Endodermal cell (in vitro differentiated cells): ENCODE data around the gene DEPDC1B. TPM values are rescaled to one million over a fixed set of nuclear protein-coding genes. Genes with fewer than 3 reads are reported as not detected.
"Not testable (repeated sequence)": the region's sequence is repeated elsewhere in the genome, so short reads cannot be mapped to it uniquely, and the experiment has no call there.

Experiments used
- DNase-seq: peaks from one replicate; pipeline ENCODE4 v3.0.0-alpha.2; 2017
- H3K27ac ChIP-seq: 2 replicates; pipeline ENCODE4 v1.5.1; 2013; ENCODE audit warnings: mild to moderate bottlenecking, low read depth, low read length, moderate library complexity
- H3K27me3 ChIP-seq: 2 replicates; pipeline ENCODE4 v1.6.1; 2013; ENCODE audit warnings: mild to moderate bottlenecking, low read length, moderate library complexity; ENCODE audit not compliant: insufficient read depth, control insufficient read depth, poor library complexity, severe bottlenecking
- H3K36me3 ChIP-seq: 2 replicates; pipeline ENCODE4 v1.7.0; 2013; ENCODE audit warnings: mild to moderate bottlenecking, low read length, moderate library complexity; ENCODE audit not compliant: control insufficient read depth, insufficient read depth
- H3K4me1 ChIP-seq: one replicate; pipeline ENCODE4 v1.7.0; 2013; ENCODE audit warnings: low read length; ENCODE audit not compliant: control insufficient read depth, insufficient read depth
- H3K4me3 ChIP-seq: 2 replicates; pipeline ENCODE4 v1.5.1; 2013; ENCODE audit warnings: mild to moderate bottlenecking, low read length, moderate library complexity
- H3K9ac ChIP-seq: 2 replicates; pipeline ENCODE4 v1.6.1; 2013; ENCODE audit warnings: mild to moderate bottlenecking, low read length, moderate library complexity; ENCODE audit not compliant: poor library complexity, severe bottlenecking; ENCODE audit errors: extremely low read depth
- H3K9me3 ChIP-seq: 2 replicates; pipeline ENCODE4 v1.6.1; 2013; ENCODE audit warnings: mild to moderate bottlenecking, low read length, moderate library complexity; ENCODE audit not compliant: control insufficient read depth
- H3K27ac Mint-ChIP-seq: 2 replicates; pipeline ENCODE4 v1.8.0; 2020; ENCODE audit warnings: mixed read lengths
- H3K27me3 Mint-ChIP-seq: 2 replicates; pipeline ENCODE4 v1.8.0; 2021; ENCODE audit warnings: mild to moderate bottlenecking, mixed read lengths; ENCODE audit not compliant: insufficient read depth
- H3K36me3 Mint-ChIP-seq: 2 replicates; pipeline ENCODE4 v1.8.0; 2020; ENCODE audit warnings: low read depth, mixed read lengths
- H3K4me1 Mint-ChIP-seq: 2 replicates; pipeline ENCODE4 v1.8.0; 2020; ENCODE audit warnings: mixed read lengths
- H3K4me3 Mint-ChIP-seq: 2 replicates; pipeline ENCODE4 v1.8.0; 2020; ENCODE audit warnings: mild to moderate bottlenecking, moderate library complexity, mixed read lengths
- H3K9me3 Mint-ChIP-seq: 2 replicates; pipeline ENCODE4 v1.8.0; 2020; ENCODE audit warnings: mild to moderate bottlenecking, mixed read lengths
- WGBS, 2 experiments: methylation state at CpG; one replicate each; pipeline versions ENCODE4 v1.1.5 to v1.1.7; 2013; ENCODE audit warnings: missing lambda C conversion rate in 2 of 2, mixed read lengths in 1 of 2; ENCODE audit not compliant: insufficient coverage in 1 of 2, insufficient read length in 1 of 2; 5-methylcytosine and 5-hydroxymethylcytosine counted together
- total RNA-seq, 2 donors: library from RNA; stranded (reverse); fragmentation: NEBNext Ultra II Directional in 1 of 2; extraction: Animal tissue kit (Norgen Biotek cat#: 25700) in 1 of 2; gene quantifications; 2 replicates in 1 of 2; 3 replicates in 1 of 2; pipeline ENCODE4 v1.2.1, GENCODE V29; 2021
- TF ChIP-seq, protein P1 (sequence below): fragments of 200-600 bp; sonication (generic); conservative IDR thresholded peaks from 2 replicates; pipeline ENCODE4 v1.5.0; 2021; ENCODE audit warnings: antibody characterized with exemption, mild to moderate bottlenecking

DEPDC1B gene
- total RNA-seq, 2 donors from 2014 or later: 32.2 to 42.1 TPM

DNA sequence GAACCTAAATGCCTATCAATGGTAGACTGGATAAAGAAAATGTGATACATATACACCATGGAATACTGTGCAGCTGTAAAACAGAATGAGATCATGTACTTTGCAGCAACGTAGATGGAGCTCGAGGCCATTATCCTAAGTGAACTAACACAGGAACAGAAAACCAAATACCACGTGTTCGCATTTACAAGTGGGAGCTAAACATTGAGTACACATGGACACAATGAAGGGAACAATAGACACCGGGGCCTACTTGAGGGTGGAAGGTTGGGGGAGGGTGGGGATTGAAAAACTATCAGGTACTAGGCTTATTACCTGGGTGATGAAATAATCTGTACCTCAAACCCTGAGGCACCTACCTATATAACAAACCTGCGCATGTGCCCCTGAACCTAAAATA is 22.4 kb upstream of the DEPDC1B start:
- TF ChIP-seq, protein P1, sequence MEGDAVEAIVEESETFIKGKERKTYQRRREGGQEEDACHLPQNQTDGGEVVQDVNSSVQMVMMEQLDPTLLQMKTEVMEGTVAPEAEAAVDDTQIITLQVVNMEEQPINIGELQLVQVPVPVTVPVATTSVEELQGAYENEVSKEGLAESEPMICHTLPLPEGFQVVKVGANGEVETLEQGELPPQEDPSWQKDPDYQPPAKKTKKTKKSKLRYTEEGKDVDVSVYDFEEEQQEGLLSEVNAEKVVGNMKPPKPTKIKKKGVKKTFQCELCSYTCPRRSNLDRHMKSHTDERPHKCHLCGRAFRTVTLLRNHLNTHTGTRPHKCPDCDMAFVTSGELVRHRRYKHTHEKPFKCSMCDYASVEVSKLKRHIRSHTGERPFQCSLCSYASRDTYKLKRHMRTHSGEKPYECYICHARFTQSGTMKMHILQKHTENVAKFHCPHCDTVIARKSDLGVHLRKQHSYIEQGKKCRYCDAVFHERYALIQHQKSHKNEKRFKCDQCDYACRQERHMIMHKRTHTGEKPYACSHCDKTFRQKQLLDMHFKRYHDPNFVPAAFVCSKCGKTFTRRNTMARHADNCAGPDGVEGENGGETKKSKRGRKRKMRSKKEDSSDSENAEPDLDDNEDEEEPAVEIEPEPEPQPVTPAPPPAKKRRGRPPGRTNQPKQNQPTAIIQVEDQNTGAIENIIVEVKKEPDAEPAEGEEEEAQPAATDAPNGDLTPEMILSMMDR: no peak
- H3K27ac Mint-ChIP-seq: no peak overlapping the region
- 70 to 90% methylated on average over 5 to 6 of the region's 6 CpGs for WGBS, 2 experiments
- Histone ChIP-seq H3K9me3 (no peaks in the 10 kb centered on the region), H3K36me3 (no peaks in the 10 kb centered on the region), H3K4me3 (no peak overlapping the region), H3K27me3 (no peaks in the 10 kb centered on the region), H3K4me1 (no peaks in the 10 kb centered on the region), H3K9ac (no peak overlapping the region), H3K27ac (no peak overlapping the region)
- no peak for DNase-seq
- H3K27me3 Mint-ChIP-seq: no peaks in the 10 kb centered on the region
- H3K4me1 Mint-ChIP-seq: peaks cover 5% of the 10 kb centered on the region
- H3K4me3 Mint-ChIP-seq: no peak overlapping the region
- no peaks in the 10 kb centered on the region for H3K36me3 Mint-ChIP-seq
- no peaks in the 10 kb centered on the region for H3K9me3 Mint-ChIP-seq

DNA sequence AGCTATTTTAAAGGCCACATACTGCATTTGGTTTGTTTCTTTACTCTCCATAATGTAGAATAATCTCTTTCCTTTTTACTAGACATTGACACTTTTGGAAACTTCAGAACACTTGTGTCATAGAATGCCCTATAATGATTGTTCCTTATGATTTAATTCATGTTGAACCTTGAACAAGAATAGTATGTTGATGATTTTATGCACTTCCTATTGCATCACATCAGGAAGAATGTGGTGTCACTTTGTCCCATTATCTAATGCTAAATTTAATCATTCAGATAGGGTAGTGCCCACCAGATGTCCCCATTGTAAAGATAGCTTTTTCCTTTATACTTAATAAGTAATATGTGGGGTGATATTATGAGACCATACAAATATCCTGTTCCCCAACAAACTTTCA is 19.4 kb upstream of the DEPDC1B start:
- Mint-ChIP-seq H3K9me3 (peaks cover 2% of the 10 kb centered on the region), H3K36me3 (no peaks in the 10 kb centered on the region)

DNA sequence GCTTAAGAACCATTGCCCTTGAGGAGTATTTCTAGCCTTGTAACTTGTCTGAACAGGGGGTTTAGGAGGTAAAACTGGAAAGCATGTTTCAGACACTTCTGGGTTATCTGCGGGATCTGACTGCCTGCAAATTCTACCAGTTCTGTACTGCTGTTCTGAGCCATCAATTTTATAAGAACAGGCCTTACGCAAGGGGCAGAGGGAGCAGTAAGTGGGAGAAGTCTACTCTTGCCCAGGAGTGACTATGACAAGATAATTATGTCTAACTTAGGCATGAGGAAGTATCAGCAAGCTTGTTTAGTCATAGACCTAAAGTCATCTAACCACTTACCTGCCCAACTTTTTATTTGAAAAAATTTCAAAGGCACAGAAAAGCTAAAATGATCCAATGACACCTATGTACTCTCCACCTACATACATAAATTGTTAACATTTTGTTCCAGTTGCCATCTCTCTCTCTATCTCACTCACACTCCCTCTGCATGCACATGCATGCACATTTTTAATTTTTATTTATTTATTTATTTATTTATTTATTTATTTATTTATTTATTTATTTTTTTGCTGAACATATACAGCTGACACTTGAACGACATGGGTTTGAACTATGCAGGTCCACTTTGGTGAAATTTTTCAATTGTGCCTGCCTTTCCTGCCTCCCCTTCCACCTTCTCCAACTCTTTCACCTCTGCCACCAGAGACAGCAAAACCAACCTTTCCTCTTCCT is 18.4 kb upstream of the DEPDC1B start:
- WGBS, 2 experiments: 91 to 93% methylated on average over 3 of the region's 3 CpGs
- DNase-seq: no peak
- no peaks in the 10 kb centered on the region for H3K36me3 ChIP-seq
- Mint-ChIP-seq H3K4me1 (peaks cover 3% of the 10 kb centered on the region), H3K27me3 (no peaks in the 10 kb centered on the region), H3K27ac (no peak overlapping the region), H3K4me3 (no peak overlapping the region), H3K36me3 (no peaks in the 10 kb centered on the region), H3K9me3 (peaks cover 5% of the 10 kb centered on the region)
- H3K9me3 ChIP-seq: peaks cover 5% of the 10 kb centered on the region
- TF ChIP-seq, protein P1: no peak
- H3K4me1 ChIP-seq: no peaks in the 10 kb centered on the region
- H3K27ac ChIP-seq: no peak overlapping the region
- no peak overlapping the region for H3K4me3 ChIP-seq
- no peak overlapping the region for H3K9ac ChIP-seq
- no peaks in the 10 kb centered on the region for H3K27me3 ChIP-seq

More for the DNA sequence above, 19.4 kb upstream of the DEPDC1B start:
- no peaks in the 10 kb centered on the region for H3K36me3 ChIP-seq
- no peak overlapping the region for H3K4me3 Mint-ChIP-seq
- H3K4me1 Mint-ChIP-seq: peaks cover 5% of the 10 kb centered on the region
- no peak overlapping the region for H3K27ac ChIP-seq
- H3K27ac Mint-ChIP-seq: no peak overlapping the region
- no peaks in the 10 kb centered on the region for H3K27me3 Mint-ChIP-seq
- TF ChIP-seq, protein P1: no peak
- H3K9ac ChIP-seq: no peak overlapping the region
- no peak overlapping the region for H3K4me3 ChIP-seq
- DNase-seq: no peak
- H3K9me3 ChIP-seq: peaks cover 5% of the 10 kb centered on the region
- H3K4me1 ChIP-seq: no peaks in the 10 kb centered on the region
- no peaks in the 10 kb centered on the region for H3K27me3 ChIP-seq

DNA sequence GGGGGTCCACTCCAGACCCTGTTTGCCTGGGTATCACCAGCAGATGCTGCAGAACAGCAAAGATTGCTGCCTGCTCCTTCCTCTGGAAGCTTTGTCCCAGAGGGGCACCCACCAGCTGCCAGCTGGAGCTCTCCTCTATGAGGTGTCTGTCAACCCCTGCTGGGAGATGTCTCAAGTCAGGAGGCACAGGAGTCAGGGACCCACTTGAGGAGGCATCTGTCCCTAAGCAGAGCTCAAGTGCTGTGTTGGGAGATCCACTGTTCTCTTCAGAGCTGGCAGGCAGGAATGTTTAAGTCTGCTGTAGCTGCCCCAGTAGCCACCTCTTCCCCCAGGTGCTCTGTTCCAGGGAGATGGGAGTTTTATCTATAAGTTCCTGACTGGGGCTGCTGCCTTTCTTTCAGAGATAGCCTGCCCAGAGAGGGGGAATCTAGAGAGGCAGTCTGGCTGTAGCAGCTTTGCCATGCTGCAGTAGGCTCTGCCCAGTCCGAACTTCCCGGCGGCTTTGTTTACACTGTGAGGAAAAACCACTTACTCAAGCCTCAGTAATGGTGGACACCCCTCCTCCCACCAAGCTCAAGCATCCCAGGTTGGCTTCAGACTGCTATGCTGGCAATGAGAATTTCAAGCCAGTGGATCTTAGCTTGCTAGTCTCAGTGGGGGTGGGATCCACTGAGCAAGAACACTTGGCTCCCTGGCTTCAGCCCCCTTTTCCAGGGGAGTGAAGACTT is 15.4 kb upstream of the DEPDC1B start:
- H3K36me3 Mint-ChIP-seq, H3K4me1 ChIP-seq, H3K27ac ChIP-seq, H3K27ac Mint-ChIP-seq, H3K4me1 Mint-ChIP-seq, H3K9me3 ChIP-seq, H3K27me3 Mint-ChIP-seq, H3K9ac ChIP-seq, DNase-seq, H3K36me3 ChIP-seq, H3K27me3 ChIP-seq, H3K4me3 Mint-ChIP-seq, H3K4me3 ChIP-seq: not testable (repeated sequence)
- peaks cover 10% of the 10 kb centered on the region for H3K9me3 Mint-ChIP-seq
- WGBS, 2 experiments: 97% methylated on average over 3 of the region's 3 CpGs; no CpG with 5 or more reads in 1 of the 2 experiments
